WTC11 (cell line): ENCODE results near the gene PKDCC.

Source experiments
- ATF2 ChIP-seq: sonication (generic); formaldehyde crosslinking; IDR thresholded peaks from 2 replicates; pipeline ENCODE4 v1.8.1; 2022; ENCODE audit warnings: low read depth, missing genetic modification reagents, borderline replicate concordance
- CREB1 ChIP-seq: sonication (generic); formaldehyde crosslinking; IDR thresholded peaks from 2 replicates; pipeline ENCODE4 v1.8.0; 2023; ENCODE audit warnings: mild to moderate bottlenecking, missing genetic modification reagents
- CTCF ChIP-seq: fragments of 200-600 bp; IDR thresholded peaks from 2 replicates; pipeline ENCODE4 v1.8.0; 2022; ENCODE audit warnings: antibody characterized with exemption
- SOX15 ChIP-seq: fragments of 250-450 bp; sonication (Bioruptor Pico); IDR thresholded peaks from 2 replicates; pipeline ENCODE4 v1.9.0; 2021; ENCODE audit warnings: mild to moderate bottlenecking
- TCF7 ChIP-seq: sonication (generic); formaldehyde crosslinking; IDR thresholded peaks from 2 replicates; pipeline ENCODE4 v1.8.0; 2022; ENCODE audit warnings: mild to moderate bottlenecking, low read depth, missing genetic modification reagents, moderate library complexity
- USF1 ChIP-seq: sonication (generic); formaldehyde crosslinking; IDR thresholded peaks from 2 replicates; pipeline ENCODE4 v1.8.0; 2022; ENCODE audit warnings: mild to moderate bottlenecking, missing genetic modification reagents

GRCh38 chr2:42054714-42055430, 7.1 kb downstream of the PKDCC start:
- TF ChIP-seq CTCF (no peak; the same call in 1 of the 2 replicates), TCF7 (CRISPR knock-in tag) (no peak), ATF2 (no peak), USF1 (no peak), CREB1 (CRISPR knock-in tag) (no peak), SOX15 (no peak)
